GM10847 (cell line): Measurements from ENCODE around the gene GABBR2.

Experiments
- POLR2A ChIP-seq: IDR thresholded peaks from 2 replicates; pipeline ENCODE4 v1.6.1; 2011; ENCODE audit not compliant: insufficient read length; ENCODE audit errors: extremely low read depth

Gene GABBR2

GRCh38 chr9:98306384-98307145, 402.2 kb downstream of the GABBR2 start:
- TF ChIP-seq POLR2A = no peak

- no peak for TF ChIP-seq POLR2A
Observed at GRCh38 chr9:98304381-98304780, 404.4 kb downstream of the GABBR2 start.

GRCh38 chr9:98303633-98304125, 405.1 kb downstream of the GABBR2 start:
- no peak for TF ChIP-seq POLR2A

DNA sequence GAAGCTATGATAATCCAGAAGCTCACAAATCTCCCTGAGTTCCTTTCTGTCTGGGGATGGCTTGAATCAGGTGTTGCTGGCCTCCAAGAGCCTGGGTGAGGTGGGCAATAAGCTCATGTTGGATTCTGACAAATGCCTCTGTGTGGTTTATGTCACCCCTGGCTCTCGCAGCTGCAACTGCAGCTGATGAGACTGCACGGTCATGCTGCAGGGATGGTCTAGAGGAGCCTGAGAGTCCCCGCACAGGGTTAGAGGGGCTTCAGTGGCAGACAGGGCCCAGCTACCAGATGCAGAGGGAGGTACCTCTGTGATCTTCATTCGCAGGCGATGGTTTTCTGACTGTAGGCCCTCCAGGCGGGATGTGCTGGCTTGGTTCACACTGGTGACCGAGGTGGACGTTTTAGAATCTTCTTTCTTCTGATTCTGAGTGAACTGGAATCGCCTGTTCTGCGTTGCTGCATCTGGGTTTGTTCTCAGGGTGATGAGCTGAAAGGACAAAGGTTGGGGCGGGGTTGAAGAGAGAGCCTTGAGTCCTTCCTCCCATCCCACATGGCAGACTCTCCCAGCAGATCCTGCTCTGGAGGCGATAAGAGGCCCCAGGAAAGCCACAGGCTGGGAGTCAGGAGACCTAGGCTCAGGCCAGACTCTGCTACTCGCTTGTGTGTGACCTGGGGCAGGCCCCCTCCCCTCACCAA, 405.6 kb downstream of the GABBR2 start:
- no peak for TF ChIP-seq POLR2A

- TF ChIP-seq POLR2A = no peak
Observed at GRCh38 chr9:98302150-98302549, 406.6 kb downstream of the GABBR2 start.

- no peak for TF ChIP-seq POLR2A
Observed at GRCh38 chr9:98300611-98301010, 408.1 kb downstream of the GABBR2 start.

DNA sequence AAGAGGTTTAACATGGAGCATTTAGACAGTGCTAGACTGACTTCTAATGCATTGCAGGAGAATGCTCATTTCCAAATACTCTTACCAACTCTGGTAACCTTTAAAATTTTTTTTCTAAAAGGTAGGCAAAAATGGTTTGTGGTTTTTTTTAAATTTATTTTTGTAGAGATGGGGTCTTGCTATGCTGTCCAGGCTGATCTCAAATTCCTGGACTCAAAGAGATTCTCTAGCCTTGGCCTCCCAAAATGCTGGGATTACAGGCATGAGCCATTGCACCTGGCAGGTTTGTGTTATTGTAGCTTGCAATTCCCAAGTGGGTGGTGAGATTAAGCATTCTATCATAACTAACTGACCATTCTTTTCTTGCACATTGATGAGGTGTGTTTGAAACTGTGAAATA, 410.3 kb downstream of the GABBR2 start:
- no peak for TF ChIP-seq POLR2A

- TF ChIP-seq POLR2A = no peak
Observed at GRCh38 chr9:98295824-98296223, 412.9 kb downstream of the GABBR2 start.

- no peak for TF ChIP-seq POLR2A
Observed at GRCh38 chr9:98291820-98292219, 416.9 kb downstream of the GABBR2 start.

- TF ChIP-seq POLR2A = no peak
Observed at GRCh38 chr9:98290411-98290810, 418.3 kb downstream of the GABBR2 start.

DNA sequence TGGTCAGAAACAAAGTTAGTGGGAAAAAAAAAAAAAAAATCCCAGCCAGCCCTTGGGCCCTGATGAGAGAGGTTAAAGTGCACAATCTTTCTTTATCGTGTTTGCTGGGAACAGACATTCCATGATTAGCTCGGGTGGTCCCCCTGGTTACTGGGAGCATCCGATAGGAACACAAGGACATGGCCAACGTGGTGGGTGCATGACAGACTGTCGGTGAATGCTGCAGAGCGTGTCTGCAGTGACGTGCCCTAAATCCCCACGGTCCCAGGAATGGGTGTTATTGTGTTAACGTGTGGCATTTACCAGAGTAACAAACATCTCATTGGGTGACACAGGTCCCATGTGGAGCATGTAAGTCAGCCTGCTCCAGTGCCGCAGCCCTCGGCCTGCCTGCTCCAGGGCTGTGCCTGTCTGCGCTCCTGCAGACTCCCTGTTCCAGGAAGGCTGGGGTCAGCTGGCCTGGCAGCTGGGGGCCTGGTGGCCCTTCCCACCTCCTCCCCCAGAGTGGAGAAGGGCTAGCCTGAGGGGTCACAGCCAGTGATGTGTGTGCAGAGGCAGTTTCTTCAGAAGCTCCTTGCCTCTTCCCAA, 419.0 kb downstream of the GABBR2 start:
- no peak for TF ChIP-seq POLR2A

DNA sequence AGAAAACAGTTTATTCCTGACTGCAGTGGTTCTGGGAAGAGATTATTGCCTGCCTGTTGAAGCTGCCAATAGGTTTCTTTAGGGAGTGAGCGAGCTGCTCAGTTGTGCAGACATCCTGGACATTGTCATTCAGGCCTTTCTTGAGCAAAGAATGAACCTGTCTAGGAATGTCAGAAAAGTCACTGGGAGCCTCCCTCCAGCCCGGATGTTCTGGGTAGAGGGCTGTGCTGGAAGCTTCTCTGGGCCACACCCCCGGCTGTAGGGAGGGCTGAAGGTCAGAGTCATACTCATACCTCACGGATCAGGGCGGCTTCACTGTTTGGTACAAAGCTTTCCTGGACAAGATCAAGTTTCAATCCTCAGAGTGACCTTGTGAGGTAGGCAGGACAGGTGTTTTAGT, 419.9 kb downstream of the GABBR2 start:
- no peak for TF ChIP-seq POLR2A

DNA sequence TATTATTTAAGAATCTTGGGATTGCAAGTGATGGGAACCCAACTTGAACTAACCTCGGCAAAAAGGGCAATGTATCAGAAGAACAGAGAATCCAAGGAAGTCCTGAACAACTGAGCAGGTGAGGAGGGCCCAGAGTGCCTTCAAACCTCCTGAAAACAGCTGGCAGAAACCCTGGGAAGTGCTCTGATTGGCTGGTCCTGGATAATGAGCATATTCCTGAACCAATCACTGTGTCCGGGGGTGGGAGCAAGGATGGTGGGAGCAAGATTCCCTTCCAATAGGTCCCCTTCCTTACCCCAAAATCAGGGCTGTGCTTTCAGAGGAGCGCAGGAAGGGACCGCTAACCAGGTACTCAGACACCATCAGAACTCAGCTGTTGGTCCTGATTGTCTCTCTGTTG, 421.4 kb downstream of the GABBR2 start:
- no peak for TF ChIP-seq POLR2A

DNA sequence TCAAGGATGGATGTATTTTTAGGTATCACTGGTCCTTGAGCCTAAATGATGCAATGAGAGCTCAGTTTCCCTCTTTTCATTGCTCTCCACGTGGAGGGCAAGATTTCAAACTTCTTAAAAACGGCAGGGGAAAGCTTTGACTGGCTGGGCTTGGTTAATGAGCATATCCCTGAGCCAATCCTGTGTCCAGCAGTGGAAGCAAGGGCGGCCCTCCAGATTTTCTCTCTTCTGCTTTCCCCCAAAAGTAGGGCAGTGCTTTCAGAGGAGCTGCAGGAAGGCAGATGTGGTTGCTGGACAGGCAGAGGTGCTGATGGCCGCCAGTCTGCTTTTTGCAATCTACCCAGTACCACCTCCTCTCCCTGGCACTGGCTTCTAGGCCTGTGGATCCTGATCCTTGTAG, 423.3 kb downstream of the GABBR2 start:
- TF ChIP-seq POLR2A = no peak

GRCh38 chr9:98284754-98285153, 424.0 kb downstream of the GABBR2 start:
- no peak for TF ChIP-seq POLR2A

GRCh38 chr9:98281281-98281680, 427.5 kb downstream of the GABBR2 start:
- TF ChIP-seq POLR2A = no peak

DNA sequence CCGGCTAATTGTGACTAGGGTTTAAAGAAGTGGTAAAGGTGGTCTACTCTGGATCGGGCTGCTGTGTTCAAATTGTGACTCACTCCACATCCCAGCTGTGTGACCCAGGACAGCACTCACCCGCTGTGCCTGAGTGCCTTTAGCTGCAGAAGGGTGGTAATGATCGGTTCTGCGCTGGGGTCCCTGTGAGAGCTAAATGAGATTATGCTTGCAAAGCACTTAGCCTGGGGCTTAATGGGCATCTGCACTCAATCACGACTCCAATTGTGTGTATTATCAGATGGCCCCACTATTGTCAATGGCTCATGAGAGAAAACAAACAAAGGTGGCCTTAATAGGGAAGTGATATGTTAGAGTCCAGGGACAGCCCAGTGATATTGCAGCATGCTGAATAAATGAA, 428.2 kb downstream of the GABBR2 start:
- no peak for TF ChIP-seq POLR2A

- no peak for TF ChIP-seq POLR2A
Observed at GRCh38 chr9:98280162-98280561, 428.6 kb downstream of the GABBR2 start.
